Mesothelial cell of epicardium (in vitro differentiated cells): ENCODE data around the gene GRK3. TPM values are rescaled to one million over a fixed set of nuclear protein-coding genes. Genes with fewer than 3 reads are reported as not detected.
A peak's percentile ranks its signal among the peaks of the same experiment; 100 is the strongest.

ENCODE experiments used
- DNase-seq, 2 experiments: peaks; one replicate each; pipeline ENCODE4 v3.0.0; 2021; ENCODE audit warnings: low spot score in 2 of 2; ENCODE audit not compliant: unreplicated experiment in 2 of 2
- H3K27ac Mint-ChIP-seq: 2 replicates; pipeline ENCODE4 v1.8.0; 2021; ENCODE audit warnings: mixed read lengths
- H3K27me3 Mint-ChIP-seq: 2 replicates; pipeline ENCODE4 v1.8.0; 2021; ENCODE audit warnings: low read depth, mixed read lengths
- H3K36me3 Mint-ChIP-seq: 2 replicates; pipeline ENCODE4 v1.8.0; 2021; ENCODE audit warnings: mixed read lengths
- H3K4me1 Mint-ChIP-seq: 2 replicates; pipeline ENCODE4 v1.8.0; 2021; ENCODE audit warnings: mixed read lengths
- H3K4me3 Mint-ChIP-seq: 2 replicates; pipeline ENCODE4 v1.8.0; 2021; ENCODE audit warnings: mild to moderate bottlenecking, moderate library complexity, mixed read lengths
- H3K9me3 Mint-ChIP-seq: 2 replicates; pipeline ENCODE4 v1.8.0; 2021; ENCODE audit warnings: mixed read lengths
- CTCF ChIP-seq: fragments of 200-600 bp; sonication (generic); IDR thresholded peaks from one replicate; pipeline ENCODE4 v1.5.0; 2021; ENCODE audit warnings: antibody characterized with exemption; ENCODE audit not compliant: unreplicated experiment
- total RNA-seq: library from RNA; stranded (reverse); gene quantifications from 3 replicates; pipeline ENCODE4 v1.2.1, GENCODE V29; 2021

GRK3 gene
- total RNA-seq, 1 donor from 2014 or later: 13.8 TPM

DNA sequence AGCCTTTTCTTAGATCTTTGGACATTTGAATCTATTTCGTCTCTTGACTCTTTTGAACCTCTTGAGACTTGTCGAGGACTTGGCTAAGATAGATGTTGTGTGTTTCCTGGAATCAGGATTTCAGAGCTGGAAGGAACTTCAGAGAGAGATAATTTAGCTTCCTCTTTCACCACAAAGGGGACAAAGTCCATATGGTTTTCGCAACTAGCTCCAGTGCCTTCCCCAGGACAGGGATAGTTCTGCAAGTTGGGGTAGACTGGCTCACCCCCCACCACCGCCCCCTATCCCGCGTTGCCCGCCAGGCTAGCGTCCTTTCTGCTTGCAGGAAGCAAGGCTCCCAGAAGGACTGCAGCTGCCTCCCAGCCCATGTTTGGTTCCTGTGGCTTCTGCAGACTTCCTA, 101.8 kb downstream of the GRK3 start:
- Mint-ChIP-seq H3K9me3 (no peaks in the 10 kb centered on the region), H3K27me3 (no peaks in the 10 kb centered on the region), H3K4me3 (no peak overlapping the region), H3K27ac (no peak overlapping the region), H3K4me1 (peaks cover 30% of the 10 kb centered on the region), H3K36me3 (no peaks in the 10 kb centered on the region)
- TF ChIP-seq CTCF: no peak
- no peak for DNase-seq

DNA sequence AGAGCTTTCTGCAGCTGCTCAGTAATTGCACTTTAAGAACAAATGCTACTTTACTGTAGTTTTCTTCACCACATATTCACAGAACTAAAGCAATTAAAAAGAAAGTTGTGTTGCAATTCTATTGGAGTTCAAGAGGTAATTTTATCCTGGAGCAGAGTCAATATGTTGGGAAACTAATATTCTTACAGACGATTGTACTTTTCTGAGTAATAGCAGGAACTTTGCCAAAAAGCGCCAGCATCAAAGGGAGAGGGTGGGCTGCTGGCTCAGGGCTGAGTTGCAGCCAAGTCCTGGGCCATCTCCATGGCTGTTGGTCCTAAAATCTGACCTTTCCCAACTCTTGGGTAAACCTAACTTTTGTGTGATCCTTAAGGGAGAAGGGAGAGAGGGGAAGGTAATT, 104.0 kb downstream of the GRK3 start:
- H3K27me3 Mint-ChIP-seq: no peaks in the 10 kb centered on the region
- DNase-seq: no peak
- H3K9me3 Mint-ChIP-seq: no peaks in the 10 kb centered on the region
- H3K36me3 Mint-ChIP-seq: no peaks in the 10 kb centered on the region
- H3K27ac Mint-ChIP-seq: peak overlapping the region; percentile 48
- no peak for TF ChIP-seq CTCF
- H3K4me3 Mint-ChIP-seq: no peak overlapping the region
- H3K4me1 Mint-ChIP-seq: peaks cover 30% of the 10 kb centered on the region

GRCh38 chr22:25669253-25670069, 105.0 kb downstream of the GRK3 start:
- no peaks in the 10 kb centered on the region for H3K9me3 Mint-ChIP-seq
- H3K36me3 Mint-ChIP-seq: peaks cover 3% of the 10 kb centered on the region
- H3K4me1 Mint-ChIP-seq: peaks cover 25% of the 10 kb centered on the region
- H3K4me3 Mint-ChIP-seq: no peak overlapping the region
- no peaks in the 10 kb centered on the region for H3K27me3 Mint-ChIP-seq
- no peak for DNase-seq
- TF ChIP-seq CTCF: no peak
- H3K27ac Mint-ChIP-seq: no peak overlapping the region

GRCh38 chr22:25670070-25670461, 105.6 kb downstream of the GRK3 start:
- Mint-ChIP-seq H3K36me3 (peaks cover 3% of the 10 kb centered on the region), H3K27me3 (no peaks in the 10 kb centered on the region), H3K27ac (no peak overlapping the region), H3K4me3 (no peak overlapping the region), H3K4me1 (peaks cover 22% of the 10 kb centered on the region), H3K9me3 (no peaks in the 10 kb centered on the region)
- no peak for DNase-seq
- no peak for TF ChIP-seq CTCF

DNA sequence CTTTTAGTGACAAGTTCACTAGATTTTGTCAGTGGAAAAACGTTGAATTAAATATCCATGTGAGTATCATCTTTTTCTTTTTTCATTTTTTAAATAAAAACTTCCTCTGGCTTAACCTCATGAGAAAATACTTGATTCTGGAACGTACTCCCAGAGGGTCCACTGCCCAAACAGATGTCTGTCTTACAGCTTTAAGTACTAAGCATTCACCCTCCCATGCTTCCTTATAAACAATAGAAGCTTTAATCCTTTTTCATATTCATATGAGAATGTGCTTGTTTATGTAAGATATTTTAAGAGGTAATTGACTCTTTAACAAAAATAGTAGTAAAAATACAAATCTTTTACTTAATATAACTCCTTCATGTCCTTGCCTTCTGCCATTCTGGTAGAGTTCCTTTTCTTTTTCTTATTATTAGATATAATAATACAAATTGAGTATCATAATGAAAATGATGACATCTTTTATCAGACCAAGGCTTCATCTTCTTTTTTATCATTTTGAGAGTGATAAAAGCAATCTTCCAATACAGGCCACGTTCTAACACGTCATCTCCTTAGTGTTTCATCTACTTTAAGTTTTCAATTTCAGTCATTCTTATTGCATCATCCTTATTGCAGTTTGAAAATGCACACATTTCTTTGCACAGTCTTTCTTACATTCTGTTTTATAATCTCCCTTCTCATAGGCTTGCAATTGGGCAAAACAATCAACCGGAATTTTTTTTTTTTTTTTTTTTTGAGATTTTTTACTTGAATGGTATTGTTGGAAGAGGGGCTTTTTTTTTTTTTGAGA, 108.0 kb downstream of the GRK3 start:
- Mint-ChIP-seq H3K27ac (no peak overlapping the region), H3K27me3 (no peaks in the 10 kb centered on the region), H3K36me3 (peaks cover 3% of the 10 kb centered on the region), H3K4me3 (no peak overlapping the region), H3K9me3 (no peaks in the 10 kb centered on the region), H3K4me1 (peaks cover 13% of the 10 kb centered on the region)
- no peak for DNase-seq
- no peak for TF ChIP-seq CTCF
